Mucosa of rectum (tissue), 2 donors: ENCODE data around the gene SCT.
A peak's percentile ranks its signal among the peaks of the same experiment; 100 is the strongest.

Source experiments
- H3K27ac ChIP-seq, 2 donors: one replicate each; pipeline ENCODE4 v1.7.0; 2013; ENCODE audit warnings: inconsistent platforms in 2 of 2, low read depth in 2 of 2, low read length in 2 of 2
- H3K27me3 ChIP-seq, 2 donors: one replicate each; pipeline ENCODE4 v1.7.0; 2013; ENCODE audit warnings: low read length in 2 of 2; ENCODE audit not compliant: control insufficient read depth in 2 of 2, insufficient read depth in 2 of 2
- H3K36me3 ChIP-seq, 2 donors: one replicate each; pipeline ENCODE4 v1.7.0; 2013; ENCODE audit warnings: low read length in 2 of 2; ENCODE audit not compliant: control insufficient read depth in 2 of 2, insufficient read depth in 2 of 2
- H3K4me1 ChIP-seq, 2 donors: one replicate each; pipeline ENCODE4 v1.7.0; 2013; ENCODE audit warnings: low read length in 2 of 2, mild to moderate bottlenecking in 1 of 2; ENCODE audit not compliant: control insufficient read depth in 2 of 2, insufficient read depth in 2 of 2
- H3K4me3 ChIP-seq, 2 donors: one replicate each; pipeline ENCODE4 v1.7.0; 2013; ENCODE audit warnings: low read length in 2 of 2
- H3K9ac ChIP-seq, 2 donors: one replicate each; pipeline ENCODE4 v1.7.0; 2013; ENCODE audit warnings: low read length in 2 of 2, low read depth in 1 of 2, mild to moderate bottlenecking in 1 of 2
- H3K9me3 ChIP-seq, 2 donors: one replicate each; pipeline ENCODE4 v1.7.0; 2013; ENCODE audit warnings: low read length in 2 of 2; ENCODE audit not compliant: control insufficient read depth in 2 of 2
- donor health status: healthy.
- donor health status: Normal muscosa, but diverticular disease.

The SCT gene

GRCh38 chr11:623349-623869, 3.6 kb downstream of the SCT start:
- Histone ChIP-seq H3K9me3 (no peaks in the 10 kb centered on the region), H3K4me1 (peaks cover 11 to 20% of the 10 kb centered on the region in 2 donors), H3K36me3 (peaks cover 4 to 5% of the 10 kb centered on the region in 2 donors), H3K9ac (peak overlapping the region in 1 of 2 donors; percentile 6), H3K27me3 (peaks cover 0 to 4% of the 10 kb centered on the region in 2 donors), H3K4me3 (peak overlapping the region in 1 of 2 donors; percentile 20), H3K27ac (peak overlapping the region in 1 of 2 donors; percentile 99)

- Histone ChIP-seq H3K4me3 (no peak overlapping the region), H3K9me3 (no peaks in the 10 kb centered on the region), H3K4me1 (peaks cover 11 to 20% of the 10 kb centered on the region in 2 donors), H3K36me3 (peaks cover 5 to 7% of the 10 kb centered on the region in 2 donors), H3K27ac (no peak overlapping the region), H3K27me3 (peaks cover 0 to 4% of the 10 kb centered on the region in 2 donors), H3K9ac (no peak overlapping the region)
These were observed 5.1 kb downstream of the SCT start for GRCh38 chr11:621838-622237.

DNA sequence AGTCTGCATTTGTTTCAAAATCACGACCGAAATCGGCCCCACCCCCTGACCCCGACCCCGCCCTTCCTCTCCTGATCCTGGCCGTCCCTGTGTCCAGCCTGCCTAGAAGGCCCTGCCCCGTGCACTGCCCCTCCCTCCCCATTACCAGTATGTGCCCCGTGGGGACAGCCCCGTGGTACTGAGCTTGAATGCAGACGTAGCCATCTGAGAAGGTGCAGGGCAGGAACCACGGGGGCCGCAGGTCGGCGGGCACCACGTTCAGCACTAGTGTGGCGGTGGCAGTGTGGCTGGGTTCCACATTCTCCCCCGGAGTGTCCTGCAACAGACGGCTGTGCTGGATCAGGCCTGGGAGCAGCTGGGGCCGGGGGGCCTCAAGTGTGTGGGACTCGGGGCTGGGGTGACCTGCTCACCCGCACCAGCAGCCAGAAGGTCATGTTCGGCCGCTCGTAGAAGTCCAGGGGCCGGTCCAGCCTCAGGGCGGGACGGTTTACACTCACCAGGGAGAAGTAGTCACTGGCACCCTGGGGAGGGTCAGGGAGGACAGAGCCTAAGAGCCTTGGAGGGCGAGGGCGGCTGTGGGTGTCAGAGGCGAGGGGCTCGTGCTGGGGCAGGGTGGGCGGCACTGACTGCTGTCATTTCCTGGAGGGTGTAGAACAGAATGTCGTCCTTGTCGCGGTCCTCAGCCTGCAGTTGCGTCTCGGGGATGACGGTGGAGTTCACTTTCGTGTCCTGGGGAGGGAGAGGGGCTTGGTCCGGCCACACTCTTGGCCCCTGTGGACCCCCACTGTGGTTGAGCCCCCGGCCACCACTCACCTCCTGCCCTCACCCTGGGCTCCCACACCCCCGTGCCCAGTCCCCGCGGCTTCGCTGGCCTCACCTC, 5.8 kb downstream of the SCT start:
- Histone ChIP-seq H3K36me3 (peaks cover 5 to 7% of the 10 kb centered on the region in 2 donors), H3K4me1 (peaks cover 11 to 15% of the 10 kb centered on the region in 2 donors), H3K4me3 (no peak overlapping the region), H3K9ac (no peak overlapping the region), H3K9me3 (no peaks in the 10 kb centered on the region), H3K27ac (no peak overlapping the region), H3K27me3 (peaks cover 0 to 4% of the 10 kb centered on the region in 2 donors)

DNA sequence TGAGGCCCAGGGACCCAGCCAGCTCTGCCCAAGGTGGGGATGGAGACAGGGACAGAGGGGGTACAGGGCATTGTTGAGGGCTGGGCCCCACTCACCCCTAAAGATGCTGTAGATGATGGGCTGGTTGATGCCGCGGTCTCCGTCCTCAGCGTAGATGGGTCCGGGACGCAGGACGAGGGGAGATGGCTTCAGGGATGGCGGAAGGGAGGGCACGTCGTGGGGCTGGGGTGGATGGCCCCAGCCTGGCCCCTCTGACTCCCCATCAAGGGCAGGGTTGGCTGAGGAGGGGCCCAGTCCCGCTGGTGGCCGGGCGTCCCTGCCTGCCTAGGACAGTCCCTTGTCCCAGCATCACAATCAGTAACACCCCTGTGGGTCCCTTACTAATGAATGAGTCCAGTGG, 6.8 kb downstream of the SCT start:
- Histone ChIP-seq H3K36me3 (peaks cover 5 to 7% of the 10 kb centered on the region in 2 donors), H3K9me3 (no peaks in the 10 kb centered on the region), H3K4me3 (no peak overlapping the region), H3K27ac (no peak overlapping the region), H3K4me1 (peaks cover 10 to 13% of the 10 kb centered on the region in 2 donors), H3K9ac (no peak overlapping the region), H3K27me3 (peaks cover 0 to 1% of the 10 kb centered on the region in 2 donors)

DNA sequence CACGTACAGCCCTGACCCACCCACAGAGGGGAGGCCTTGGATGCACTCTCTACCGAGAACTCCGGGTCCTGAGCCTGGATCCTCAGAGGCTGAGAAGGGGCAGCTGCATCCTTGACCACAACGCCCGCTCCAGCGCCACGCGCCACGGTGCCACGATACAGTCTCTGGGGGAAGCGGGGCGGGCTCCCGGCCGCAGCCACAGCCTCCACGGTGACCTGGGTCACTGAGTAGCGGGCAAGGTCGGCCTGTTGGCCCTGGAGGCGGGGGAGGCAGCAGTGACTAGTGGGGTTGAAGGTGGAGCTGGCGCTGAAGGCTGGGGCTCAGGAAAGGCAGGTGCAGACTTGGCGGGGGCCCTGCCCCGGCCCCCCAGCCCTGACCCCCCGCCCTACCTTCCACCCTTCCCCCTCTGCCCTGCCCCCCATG, 7.3 kb downstream of the SCT start:
- Histone ChIP-seq H3K9ac (no peak overlapping the region), H3K27me3 (peaks cover 0 to 1% of the 10 kb centered on the region in 2 donors), H3K4me3 (no peak overlapping the region), H3K27ac (no peak overlapping the region), H3K36me3 (peaks cover 5 to 7% of the 10 kb centered on the region in 2 donors), H3K4me1 (peaks cover 16 to 17% of the 10 kb centered on the region in 2 donors), H3K9me3 (no peaks in the 10 kb centered on the region)

DNA sequence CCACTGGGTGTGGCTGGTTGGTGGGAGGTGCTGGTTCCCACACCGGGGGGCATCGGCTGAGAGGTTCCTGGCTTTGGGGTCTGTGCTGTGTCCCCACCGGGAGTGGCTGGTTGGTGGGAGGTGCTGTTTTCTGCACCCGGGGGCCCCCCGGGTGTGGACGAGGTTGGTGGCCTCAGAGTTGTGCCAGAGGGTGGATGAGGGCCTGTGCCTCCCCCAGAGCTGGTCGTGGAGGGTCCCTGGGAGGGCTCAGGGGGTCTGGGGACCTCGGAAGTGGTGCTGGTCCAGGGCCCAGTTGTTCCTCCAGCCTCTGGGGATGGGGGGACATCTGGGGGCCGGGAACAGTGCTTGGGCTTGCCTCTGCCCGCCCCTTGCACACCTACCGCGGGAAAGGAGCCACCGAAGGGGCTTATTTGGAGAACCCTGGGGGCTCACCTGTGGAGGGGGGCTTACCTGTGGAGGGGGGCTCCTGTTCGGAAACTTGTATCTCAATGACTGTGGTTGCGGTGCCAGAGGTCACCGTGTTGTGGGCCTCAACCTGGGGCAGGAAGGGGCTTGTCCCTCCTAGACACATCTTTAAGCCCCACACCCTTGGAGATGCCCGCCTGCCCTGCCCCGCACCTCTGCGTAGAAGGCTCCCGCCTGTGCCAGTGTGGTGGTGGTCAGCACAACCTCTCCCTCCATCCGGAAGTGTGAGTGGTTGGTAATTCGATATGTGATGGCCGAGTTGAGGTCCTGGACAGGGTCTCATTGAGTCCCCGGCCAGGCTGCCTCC, 7.9 kb downstream of the SCT start:
- H3K9ac ChIP-seq, result no peak overlapping the region
- H3K36me3 ChIP-seq, result peaks cover 5 to 7% of the 10 kb centered on the region in 2 donors
- no peak overlapping the region for H3K27ac ChIP-seq
- H3K4me1 ChIP-seq, result peaks cover 19 to 22% of the 10 kb centered on the region in 2 donors
- H3K27me3 ChIP-seq, result peaks cover 0 to 1% of the 10 kb centered on the region in 2 donors
- H3K4me3 ChIP-seq, result no peak overlapping the region
- H3K9me3 ChIP-seq, result no peaks in the 10 kb centered on the region

GRCh38 chr11:617912-618682, 8.9 kb downstream of the SCT start:
- Histone ChIP-seq H3K9ac (no peak overlapping the region), H3K4me3 (no peak overlapping the region), H3K36me3 (peaks cover 5 to 9% of the 10 kb centered on the region in 2 donors), H3K4me1 (peaks cover 23 to 28% of the 10 kb centered on the region in 2 donors), H3K27me3 (no peaks in the 10 kb centered on the region), H3K27ac (no peak overlapping the region), H3K9me3 (no peaks in the 10 kb centered on the region)

DNA sequence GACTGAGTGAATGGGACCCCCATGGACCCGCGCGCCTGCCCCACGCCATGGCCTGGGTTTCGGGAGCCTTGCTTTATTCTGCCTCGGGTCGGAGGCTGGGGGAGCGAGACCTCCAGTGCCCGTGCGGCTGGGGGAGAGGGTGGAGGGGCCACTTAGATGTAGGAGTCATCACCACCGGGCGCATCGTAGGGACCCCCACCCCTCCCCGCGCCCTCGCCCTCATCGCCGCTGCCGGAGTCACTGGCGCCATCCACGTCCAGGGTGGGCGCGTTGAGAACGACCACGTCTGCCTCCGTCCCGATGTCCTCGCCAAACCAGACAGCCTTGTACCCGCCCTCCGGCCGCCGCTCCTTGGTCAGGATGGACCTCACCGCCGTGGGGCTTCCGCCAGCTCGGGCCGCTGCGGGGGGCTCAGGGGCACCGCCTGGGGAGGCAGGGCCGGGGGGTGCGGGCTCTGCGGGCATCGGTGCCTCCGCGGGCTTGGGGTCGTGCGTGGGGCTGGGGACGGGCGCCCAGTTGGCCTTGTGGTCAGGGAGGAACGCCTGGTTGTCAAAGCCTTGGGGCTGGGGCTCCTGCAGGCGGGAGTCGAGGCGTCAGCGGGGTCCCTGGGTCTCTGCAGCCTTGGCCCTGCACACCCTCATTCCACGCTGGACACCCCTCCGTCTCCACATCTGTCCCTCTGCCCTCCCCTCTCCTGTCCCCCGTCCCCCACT, 9.6 kb downstream of the SCT start:
- Histone ChIP-seq H3K9ac (no peak overlapping the region), H3K4me3 (no peak overlapping the region), H3K27ac (no peak overlapping the region), H3K27me3 (no peaks in the 10 kb centered on the region), H3K36me3 (peaks cover 10 to 16% of the 10 kb centered on the region in 2 donors), H3K9me3 (no peaks in the 10 kb centered on the region), H3K4me1 (peaks cover 31 to 35% of the 10 kb centered on the region in 2 donors)
